Germinal center (tissue), 1 donor: ENCODE measurements around the gene PA2G4.
A peak's percentile ranks its signal among the peaks of the same experiment; 100 is the strongest.
"Not testable (repeated sequence)": the region's sequence is repeated elsewhere in the genome, so short reads cannot be mapped to it uniquely, and the experiment has no call there.

Experiments used
- DNase-seq: peaks from one replicate; pipeline ENCODE4 v3.0.0; 2012; ENCODE audit warnings: mixed read lengths, low spot score

Gene PA2G4

DNA sequence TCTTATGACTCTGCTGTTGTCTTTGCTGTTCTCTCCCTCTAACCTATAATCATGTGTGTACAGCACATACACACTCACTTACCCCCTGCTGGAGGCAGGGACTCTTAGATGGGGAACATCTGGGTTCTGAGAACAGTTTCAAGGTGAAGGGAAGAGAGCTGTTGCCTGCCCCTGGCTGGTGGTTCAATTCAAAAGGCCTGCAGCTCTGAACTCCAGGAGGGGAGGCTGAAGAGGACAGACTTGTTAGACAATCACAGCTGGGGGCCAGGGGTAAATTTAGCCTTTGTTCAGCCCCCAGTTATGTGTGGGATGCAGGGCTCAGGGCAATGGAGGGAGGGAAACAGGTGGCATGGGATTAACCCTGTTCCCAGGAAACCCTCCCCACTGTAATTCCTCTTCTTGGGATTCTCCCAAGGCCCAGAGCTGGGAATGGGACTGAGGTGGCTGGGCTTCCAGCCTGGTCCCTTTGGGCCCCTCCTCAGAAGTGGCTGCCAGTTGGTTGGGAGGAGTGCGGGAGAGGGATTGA lies 50.0 kb downstream of the PA2G4 start:
- DNase-seq, result no peak

- DNase-seq, result no peak
Observed at GRCh38 chr12:56154818-56155217, 50.5 kb downstream of the PA2G4 start.

DNA sequence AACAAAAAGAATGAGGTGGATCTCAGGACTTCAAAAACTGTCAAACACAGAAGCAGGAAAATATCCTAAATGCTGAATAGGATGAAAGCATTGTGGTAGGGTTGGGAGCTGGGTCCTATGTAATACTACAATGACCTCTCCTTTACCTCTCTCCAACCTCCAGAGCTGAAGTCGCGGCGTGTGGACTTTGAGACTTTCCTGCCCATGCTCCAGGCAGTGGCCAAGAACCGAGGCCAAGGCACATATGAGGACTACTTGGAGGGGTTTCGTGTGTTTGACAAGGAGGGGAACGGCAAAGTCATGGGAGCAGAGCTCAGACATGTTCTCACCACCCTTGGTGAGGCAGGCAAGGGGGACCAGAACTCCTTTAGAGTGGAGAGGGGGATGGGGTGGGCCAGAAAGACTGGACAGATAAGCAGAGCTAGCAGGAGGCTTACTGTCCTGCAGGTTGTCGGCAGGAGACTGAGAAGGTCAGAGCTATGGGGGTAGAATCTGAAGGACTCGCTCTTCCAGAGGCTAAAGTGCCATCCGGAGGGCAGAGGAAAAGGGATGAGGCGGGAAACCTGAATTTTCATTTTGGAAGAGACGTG lies 51.0 kb downstream of the PA2G4 start:
- no peak for DNase-seq

GRCh38 chr12:56156464-56157200 lies 52.3 kb downstream of the PA2G4 start:
- DNase-seq, result not testable (repeated sequence)

DNA sequence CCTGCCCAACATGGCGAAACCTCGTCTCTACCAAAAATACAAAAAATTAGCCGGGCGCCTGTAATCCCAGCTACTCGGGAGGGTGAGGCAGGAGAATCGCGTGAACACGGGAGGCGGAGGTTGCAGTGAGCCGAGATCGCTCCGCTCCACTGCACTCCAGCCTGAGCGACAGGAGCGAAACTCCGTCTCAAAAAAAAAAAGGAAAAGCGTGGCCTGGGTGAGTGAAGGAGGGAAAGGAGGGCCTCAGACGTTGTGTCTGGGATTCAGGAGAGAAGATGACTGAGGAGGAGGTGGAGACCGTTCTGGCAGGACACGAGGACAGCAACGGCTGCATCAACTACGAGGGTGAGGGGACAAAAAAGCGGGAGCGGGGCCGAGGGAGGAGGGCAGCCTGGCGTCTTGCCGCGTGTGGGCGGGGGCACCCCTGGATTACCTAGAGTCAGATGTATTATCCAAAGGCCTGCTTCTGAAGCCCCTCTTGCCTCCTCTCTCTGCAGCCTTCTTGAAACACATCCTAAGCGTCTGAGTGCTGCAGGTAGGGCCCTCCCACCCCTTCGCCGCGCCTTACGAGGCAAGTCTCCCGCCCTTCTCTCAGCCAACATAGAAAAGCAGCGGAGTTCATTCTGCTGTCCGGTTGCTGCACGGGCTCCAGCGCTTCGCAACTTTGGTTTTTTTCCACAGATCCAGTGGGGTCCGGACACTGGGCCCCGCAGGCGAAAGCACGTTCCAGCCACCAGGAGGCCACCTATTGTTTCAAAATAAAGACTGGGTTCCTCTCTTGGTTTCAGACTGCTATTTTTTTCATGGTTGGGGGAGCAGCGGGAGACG lies 53.1 kb downstream of the PA2G4 start:
- peak; percentile 85 for DNase-seq

DNA sequence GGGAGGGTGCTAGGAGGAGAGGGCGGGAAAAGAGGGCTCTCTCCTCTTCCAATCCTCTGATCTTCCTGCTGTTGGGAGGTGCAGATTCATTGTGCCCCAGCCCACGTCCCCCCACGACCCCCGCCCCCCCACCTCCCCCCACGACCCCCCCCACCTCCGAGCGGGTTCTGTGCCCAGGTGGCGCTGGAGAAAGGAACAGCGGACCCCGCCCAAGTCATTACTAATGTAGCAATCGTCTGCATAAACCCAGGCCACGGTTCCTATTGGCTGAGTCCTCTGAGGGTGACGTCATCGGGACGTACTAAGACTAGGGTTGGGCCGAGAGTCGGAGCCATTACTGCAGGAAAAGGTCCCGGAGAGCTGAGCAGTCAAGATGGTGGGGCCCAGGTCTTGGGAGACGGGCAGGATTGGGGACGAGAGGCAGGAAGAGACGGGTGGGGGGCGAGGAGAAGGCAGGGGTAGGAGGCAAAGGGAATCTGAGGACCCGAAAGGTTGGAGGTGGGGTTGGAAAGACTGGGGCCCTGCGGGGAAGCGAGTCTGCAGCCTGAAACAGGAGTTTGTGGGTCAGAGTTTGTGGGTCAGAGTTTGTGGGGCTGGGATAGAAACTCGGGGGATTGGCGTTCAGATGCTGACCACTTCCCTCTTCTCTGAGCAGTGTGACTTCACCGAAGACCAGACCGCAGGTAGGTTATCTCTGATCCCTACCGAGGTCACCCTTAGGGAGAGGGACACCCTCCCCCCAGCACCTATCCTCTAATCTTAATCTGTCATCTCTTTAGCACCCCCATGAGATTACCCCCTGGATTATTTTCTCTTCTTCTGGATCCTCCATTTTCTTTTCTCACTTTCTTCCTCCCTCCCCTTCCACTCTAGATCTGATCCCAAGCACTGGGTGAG lies 53.9 kb downstream of the PA2G4 start, which contains the start of gene MYL6:
Gene MYL6, plus strand, starts transcription at position 331 of the 897 bp plus-strand sequence. Its CDS starts 43 bp downstream, at position 374.
- DNase-seq, result peak; percentile 95

- DNase-seq, result peak; percentile 22
Observed at GRCh38 chr12:56158926-56159461, 54.6 kb downstream of the PA2G4 start.

- no peak for DNase-seq
Observed at GRCh38 chr12:56159482-56160192, 55.3 kb downstream of the PA2G4 start.

DNA sequence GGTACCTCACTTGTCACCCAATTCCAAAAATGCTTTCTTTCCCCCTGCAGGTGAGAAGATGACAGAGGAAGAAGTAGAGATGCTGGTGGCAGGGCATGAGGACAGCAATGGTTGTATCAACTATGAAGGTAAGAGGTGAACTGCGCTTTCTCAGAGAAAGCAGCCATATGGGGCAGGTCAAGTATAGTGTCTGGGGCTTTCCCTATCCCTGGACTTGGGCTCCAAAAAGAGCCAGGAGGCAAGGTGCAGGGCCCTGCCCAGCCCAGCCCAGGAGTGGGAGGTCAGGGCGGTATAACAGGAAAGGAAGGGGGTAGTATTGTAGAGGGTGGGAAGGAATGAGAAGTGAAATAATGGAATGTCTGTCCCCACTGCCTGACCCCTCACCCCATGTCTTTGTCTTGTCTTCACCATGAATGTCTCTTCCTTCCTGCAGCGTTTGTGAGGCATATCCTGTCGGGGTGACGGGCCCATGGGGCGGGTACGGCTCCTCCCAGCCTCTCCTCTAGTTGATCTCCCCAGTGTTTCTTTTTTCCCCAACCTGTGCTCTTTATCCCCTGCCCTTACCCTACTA lies 55.9 kb downstream of the PA2G4 start:
- no peak for DNase-seq

- no peak for DNase-seq
Observed at GRCh38 chr12:56160894-56161689, 56.7 kb downstream of the PA2G4 start.

GRCh38 chr12:56161690-56162351 lies 57.5 kb downstream of the PA2G4 start:
- DNase-seq, result no peak

- DNase-seq, result no peak
Observed at GRCh38 chr12:56162468-56163290, 58.3 kb downstream of the PA2G4 start.
